Mucosa of rectum (tissue), 2 donors: ENCODE results near the gene LGR6.

ENCODE experiments used
- H3K27ac ChIP-seq, 2 donors: one replicate each; pipeline ENCODE4 v1.7.0; 2013; ENCODE audit warnings: inconsistent platforms in 2 of 2, low read depth in 2 of 2, low read length in 2 of 2
- H3K27me3 ChIP-seq, 2 donors: one replicate each; pipeline ENCODE4 v1.7.0; 2013; ENCODE audit warnings: low read length in 2 of 2; ENCODE audit not compliant: control insufficient read depth in 2 of 2, insufficient read depth in 2 of 2
- H3K36me3 ChIP-seq, 2 donors: one replicate each; pipeline ENCODE4 v1.7.0; 2013; ENCODE audit warnings: low read length in 2 of 2; ENCODE audit not compliant: control insufficient read depth in 2 of 2, insufficient read depth in 2 of 2
- H3K4me1 ChIP-seq, 2 donors: one replicate each; pipeline ENCODE4 v1.7.0; 2013; ENCODE audit warnings: low read length in 2 of 2, mild to moderate bottlenecking in 1 of 2; ENCODE audit not compliant: control insufficient read depth in 2 of 2, insufficient read depth in 2 of 2
- H3K4me3 ChIP-seq, 2 donors: one replicate each; pipeline ENCODE4 v1.7.0; 2013; ENCODE audit warnings: low read length in 2 of 2
- H3K9ac ChIP-seq, 2 donors: one replicate each; pipeline ENCODE4 v1.7.0; 2013; ENCODE audit warnings: low read length in 2 of 2, low read depth in 1 of 2, mild to moderate bottlenecking in 1 of 2
- H3K9me3 ChIP-seq, 2 donors: one replicate each; pipeline ENCODE4 v1.7.0; 2013; ENCODE audit warnings: low read length in 2 of 2; ENCODE audit not compliant: control insufficient read depth in 2 of 2
- donor health status: healthy.
- donor health status: Normal muscosa, but diverticular disease.

Gene LGR6

DNA sequence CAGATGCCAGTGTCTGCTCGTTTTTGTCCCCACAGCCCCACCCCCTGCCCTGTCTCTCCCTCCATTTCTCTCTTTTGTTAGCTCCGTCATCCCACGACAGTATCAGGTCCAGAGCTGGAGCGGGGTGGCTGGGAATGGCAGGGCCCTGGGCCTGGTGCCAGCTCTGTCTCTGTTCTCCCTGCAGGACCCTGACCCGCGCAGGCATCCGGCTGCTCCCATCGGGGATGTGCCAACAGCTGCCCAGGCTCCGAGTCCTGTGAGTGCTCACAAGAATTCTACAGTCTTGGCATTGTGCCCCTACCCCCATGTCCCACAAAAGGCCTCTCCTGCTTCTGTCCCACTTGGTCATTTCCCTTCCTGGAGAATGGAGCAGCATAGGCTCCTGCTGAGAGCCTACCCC, 110.8 kb downstream of the LGR6 start:
- Histone ChIP-seq H3K27me3 (no peaks in the 10 kb centered on the region), H3K36me3 (no peaks in the 10 kb centered on the region), H3K9me3 (no peaks in the 10 kb centered on the region), H3K4me3 (no peak overlapping the region), H3K9ac (no peak overlapping the region), H3K4me1 (no peaks in the 10 kb centered on the region), H3K27ac (no peak overlapping the region)

GRCh38 chr1:202305168-202305567, 111.6 kb downstream of the LGR6 start:
- H3K9ac ChIP-seq: no peak overlapping the region
- H3K27me3 ChIP-seq: no peaks in the 10 kb centered on the region
- H3K4me3 ChIP-seq: no peak overlapping the region
- no peaks in the 10 kb centered on the region for H3K9me3 ChIP-seq
- no peaks in the 10 kb centered on the region for H3K4me1 ChIP-seq
- H3K27ac ChIP-seq: no peak overlapping the region
- H3K36me3 ChIP-seq: no peaks in the 10 kb centered on the region

- Histone ChIP-seq H3K36me3 (no peaks in the 10 kb centered on the region), H3K4me3 (no peak overlapping the region), H3K9me3 (no peaks in the 10 kb centered on the region), H3K27me3 (no peaks in the 10 kb centered on the region), H3K9ac (no peak overlapping the region), H3K27ac (no peak overlapping the region), H3K4me1 (no peaks in the 10 kb centered on the region)
These were observed 113.1 kb downstream of the LGR6 start for GRCh38 chr1:202306535-202307345.

GRCh38 chr1:202310071-202310725, 116.6 kb downstream of the LGR6 start:
- no peak overlapping the region for H3K4me3 ChIP-seq
- no peak overlapping the region for H3K27ac ChIP-seq
- H3K9ac ChIP-seq: no peak overlapping the region
- H3K27me3 ChIP-seq: no peaks in the 10 kb centered on the region
- no peaks in the 10 kb centered on the region for H3K36me3 ChIP-seq
- no peaks in the 10 kb centered on the region for H3K9me3 ChIP-seq
- no peaks in the 10 kb centered on the region for H3K4me1 ChIP-seq

DNA sequence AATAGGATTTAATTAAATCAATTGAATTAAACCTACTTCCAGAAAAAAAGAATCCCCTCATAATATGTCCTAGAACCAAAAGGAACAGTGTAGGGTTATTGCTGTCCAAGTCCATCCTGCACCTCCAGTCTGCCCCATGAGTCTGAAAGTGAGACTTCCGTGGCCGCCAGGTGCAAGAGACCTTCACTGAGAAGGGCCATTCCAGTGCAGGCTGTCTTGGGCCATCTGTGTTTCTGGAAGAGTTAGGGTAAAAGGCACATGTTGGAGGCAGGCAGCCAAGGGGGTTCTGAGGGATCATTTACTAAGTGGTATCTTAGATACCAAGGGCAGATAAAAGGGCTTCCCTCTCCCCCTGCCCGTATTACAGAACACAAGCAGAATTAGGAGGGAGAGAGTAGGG, 117.1 kb downstream of the LGR6 start:
- H3K27ac ChIP-seq: no peak overlapping the region
- no peaks in the 10 kb centered on the region for H3K36me3 ChIP-seq
- H3K4me3 ChIP-seq: no peak overlapping the region
- no peak overlapping the region for H3K9ac ChIP-seq
- H3K4me1 ChIP-seq: no peaks in the 10 kb centered on the region
- no peaks in the 10 kb centered on the region for H3K27me3 ChIP-seq
- H3K9me3 ChIP-seq: no peaks in the 10 kb centered on the region

DNA sequence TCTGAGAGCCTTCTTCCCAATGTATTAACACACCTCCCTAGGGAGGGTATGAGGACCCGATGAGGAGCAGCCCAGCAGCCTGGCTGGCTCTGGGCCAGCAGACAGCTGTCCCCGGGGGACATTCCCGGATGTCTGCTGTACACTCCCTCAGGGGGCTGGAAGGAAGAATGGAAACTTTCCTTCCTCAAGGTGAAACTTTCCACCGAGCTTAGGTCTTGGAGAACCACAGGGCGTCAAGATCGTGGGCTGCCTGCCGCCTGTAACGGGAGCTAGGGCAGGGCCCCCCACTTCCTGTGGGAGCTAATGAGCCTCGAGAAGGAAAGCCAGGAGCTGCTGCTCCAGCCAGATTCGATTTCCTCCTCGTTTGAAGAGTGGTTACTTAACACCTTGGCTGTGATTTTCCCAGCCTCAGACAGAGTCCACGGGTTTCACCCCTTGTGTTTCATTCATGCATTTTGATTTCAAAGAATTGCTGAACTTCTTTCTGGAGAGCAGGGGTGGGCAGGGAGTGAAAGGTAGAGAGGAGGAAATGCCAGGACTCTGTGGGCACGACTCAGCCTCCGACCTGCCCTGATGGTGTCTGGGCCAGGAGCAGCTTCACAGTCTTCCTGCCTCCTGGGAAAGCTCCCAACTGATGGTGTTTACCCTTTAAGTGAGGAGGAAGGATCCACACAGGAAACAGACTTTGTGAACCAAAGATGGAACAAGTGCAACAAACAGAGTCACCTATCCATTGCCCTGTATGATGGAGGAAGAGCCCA, 118.5 kb downstream of the LGR6 start:
- no peak overlapping the region for H3K27ac ChIP-seq
- no peaks in the 10 kb centered on the region for H3K9me3 ChIP-seq
- H3K27me3 ChIP-seq: no peaks in the 10 kb centered on the region

GRCh38 chr1:202315576-202316168, 122.1 kb downstream of the LGR6 start:
- Histone ChIP-seq H3K4me3 (no peak overlapping the region), H3K9ac (no peak overlapping the region)

More for the DNA sequence above, 118.5 kb downstream of the LGR6 start:
- no peak overlapping the region for H3K4me3 ChIP-seq
- no peaks in the 10 kb centered on the region for H3K36me3 ChIP-seq
- H3K4me1 ChIP-seq: no peaks in the 10 kb centered on the region
- no peak overlapping the region for H3K9ac ChIP-seq

DNA sequence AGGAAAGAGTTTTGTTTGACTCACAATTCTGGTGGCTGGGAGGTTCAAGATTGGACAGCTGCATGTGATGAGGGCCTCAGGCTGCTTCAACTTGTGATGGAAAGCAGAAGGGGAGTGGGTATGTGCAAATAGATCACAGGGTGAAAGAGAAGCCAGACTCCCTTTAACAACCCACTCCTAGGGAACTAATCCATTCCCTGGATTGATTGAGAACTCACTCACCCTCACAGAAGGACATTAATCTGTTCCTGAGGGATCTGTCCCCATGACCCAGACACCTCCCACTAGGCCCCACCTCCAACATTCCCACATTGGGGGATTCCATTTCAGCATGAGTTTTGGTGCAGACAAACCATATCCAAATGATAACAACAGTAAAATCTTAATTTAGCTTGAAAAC, 122.6 kb downstream of the LGR6 start:
- no peak overlapping the region for H3K9ac ChIP-seq
- H3K27ac ChIP-seq: no peak overlapping the region
- no peaks in the 10 kb centered on the region for H3K4me1 ChIP-seq

More at GRCh38 chr1:202315576-202316168, 122.1 kb downstream of the LGR6 start:
- H3K27ac ChIP-seq: no peak overlapping the region
- no peaks in the 10 kb centered on the region for H3K36me3 ChIP-seq
- no peaks in the 10 kb centered on the region for H3K4me1 ChIP-seq
- H3K27me3 ChIP-seq: no peaks in the 10 kb centered on the region
- H3K9me3 ChIP-seq: no peaks in the 10 kb centered on the region

GRCh38 chr1:202317941-202318925, 124.6 kb downstream of the LGR6 start:
- H3K27ac ChIP-seq: no peak overlapping the region
- no peaks in the 10 kb centered on the region for H3K36me3 ChIP-seq
- H3K9ac ChIP-seq: no peak overlapping the region
- no peaks in the 10 kb centered on the region for H3K27me3 ChIP-seq
- H3K4me1 ChIP-seq: no peaks in the 10 kb centered on the region
- no peaks in the 10 kb centered on the region for H3K9me3 ChIP-seq
- no peak overlapping the region for H3K4me3 ChIP-seq

More for the DNA sequence above, 122.6 kb downstream of the LGR6 start:
- Histone ChIP-seq H3K27me3 (no peaks in the 10 kb centered on the region), H3K4me3 (no peak overlapping the region), H3K36me3 (no peaks in the 10 kb centered on the region), H3K9me3 (no peaks in the 10 kb centered on the region)
